DLD1 (cell line): ENCODE measurements around the gene BMERB1.

Experiments
- in situ Hi-C: cut with HindIII; loops from 2 replicates; pipeline ENCODE4 v1.10.0; 2017; ENCODE audit warnings: low sequenced_read_pairs

Gene BMERB1

DNA sequence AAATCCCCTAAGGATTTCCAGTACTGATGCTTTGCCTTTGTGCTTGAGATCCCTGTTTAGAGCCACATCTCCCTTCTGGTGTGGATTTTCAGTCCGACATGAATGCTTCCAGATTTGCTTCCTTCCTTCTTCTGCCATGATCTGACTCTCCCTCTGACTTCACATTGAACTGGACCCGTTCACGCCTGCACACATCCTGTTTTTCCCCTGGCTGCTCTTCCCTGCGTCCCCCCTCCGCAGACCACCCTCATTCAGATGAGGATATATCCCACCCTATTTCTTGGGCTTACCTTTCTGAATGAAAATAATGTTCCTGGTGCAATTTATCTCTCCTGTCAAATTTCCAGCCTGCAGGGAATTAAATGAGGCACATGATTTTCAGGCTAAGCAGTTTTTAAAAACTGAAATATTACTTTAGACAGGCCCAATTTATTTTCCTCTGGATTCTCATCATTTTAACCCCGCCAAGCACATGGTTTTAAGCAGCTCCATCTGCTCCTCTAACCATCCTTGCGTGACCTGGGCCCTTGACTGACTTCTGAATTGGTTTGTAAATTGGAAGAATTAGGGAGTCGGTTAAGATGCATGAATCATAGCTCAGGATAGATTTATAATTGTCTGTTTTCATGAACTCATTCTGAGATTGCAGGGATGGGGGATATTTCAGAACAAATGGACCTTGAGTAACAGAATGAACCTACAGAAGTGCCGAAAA is 59.2 kb downstream of the BMERB1 start:
- in situ Hi-C loops = no loop called here

DNA sequence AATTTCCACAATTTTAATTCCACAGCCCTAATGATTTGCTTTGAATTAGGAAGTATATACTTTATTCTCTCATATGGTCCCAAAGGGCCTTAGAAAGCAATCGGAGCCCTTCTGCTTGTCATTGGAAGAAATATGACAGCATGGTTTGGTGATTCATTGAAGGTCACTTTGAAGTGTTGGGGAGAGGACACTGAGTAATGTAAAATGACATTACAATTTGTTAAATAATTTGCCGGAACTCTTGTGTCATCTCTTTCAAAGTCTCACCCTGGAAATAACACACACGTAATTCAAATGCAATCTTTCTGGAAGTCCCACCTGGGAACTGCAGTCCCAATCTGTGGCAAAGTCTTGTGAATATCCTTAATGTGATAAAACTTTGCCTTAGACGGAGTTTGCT is 59.8 kb downstream of the BMERB1 start:
- in situ Hi-C loops = no loop called here

GRCh38 chr16:15495898-15496297 is 61.5 kb downstream of the BMERB1 start:
- in situ Hi-C loops = no loop called here

GRCh38 chr16:15498427-15499175 is 64.2 kb downstream of the BMERB1 start:
- in situ Hi-C loops = no loop called here

GRCh38 chr16:15502041-15502725 is 67.8 kb downstream of the BMERB1 start:
- in situ Hi-C loops = loop anchor here (10.0 kb wide), 1 partner anchor 73 kb away; no protein-coding TSS in a partner anchor

- in situ Hi-C loops = loop anchor here (10.0 kb wide), 1 partner anchor 68 kb away; no protein-coding TSS in a partner anchor
These were observed 72.1 kb downstream of the BMERB1 start for GRCh38 chr16:15506441-15506840.

DNA sequence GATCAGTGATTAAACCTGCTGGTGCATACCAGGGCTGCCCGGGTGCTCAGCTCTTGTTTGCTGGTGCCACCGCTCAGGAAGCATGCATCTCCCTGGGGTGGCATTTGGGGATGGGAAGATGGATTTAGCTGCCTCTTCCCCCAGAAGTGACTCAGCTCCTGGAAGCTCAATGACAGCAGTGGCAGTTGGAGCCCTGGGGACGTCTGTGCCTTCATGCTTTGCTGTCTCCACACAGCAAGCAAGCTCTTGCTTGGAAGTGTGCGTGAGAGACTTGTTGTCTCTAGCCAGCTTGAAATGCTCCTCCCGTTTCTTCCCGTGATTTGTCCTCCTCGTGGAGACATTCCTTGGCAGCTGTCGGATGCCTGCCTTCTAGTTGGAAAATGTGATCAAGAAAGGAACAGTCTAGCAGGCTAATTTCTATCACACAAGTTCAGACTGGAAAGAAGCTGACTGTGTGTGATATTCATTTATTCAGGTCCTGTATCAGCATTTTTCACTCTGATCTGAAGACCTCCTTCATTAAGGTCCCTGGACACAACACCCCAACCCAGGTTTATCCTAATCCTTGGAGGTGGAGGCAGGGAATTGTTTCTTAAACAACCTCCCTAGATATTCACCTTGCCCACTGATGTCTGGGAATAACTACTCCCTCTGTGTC is 73.0 kb downstream of the BMERB1 start:
- in situ Hi-C loops = loop anchor here (10.0 kb wide), 1 partner anchor 67 kb away; no protein-coding TSS in a partner anchor

- in situ Hi-C loops = loop anchor here (10.0 kb wide), 1 partner anchor 67 kb away; no protein-coding TSS in a partner anchor
These were observed 73.7 kb downstream of the BMERB1 start for GRCh38 chr16:15507959-15508627.

DNA sequence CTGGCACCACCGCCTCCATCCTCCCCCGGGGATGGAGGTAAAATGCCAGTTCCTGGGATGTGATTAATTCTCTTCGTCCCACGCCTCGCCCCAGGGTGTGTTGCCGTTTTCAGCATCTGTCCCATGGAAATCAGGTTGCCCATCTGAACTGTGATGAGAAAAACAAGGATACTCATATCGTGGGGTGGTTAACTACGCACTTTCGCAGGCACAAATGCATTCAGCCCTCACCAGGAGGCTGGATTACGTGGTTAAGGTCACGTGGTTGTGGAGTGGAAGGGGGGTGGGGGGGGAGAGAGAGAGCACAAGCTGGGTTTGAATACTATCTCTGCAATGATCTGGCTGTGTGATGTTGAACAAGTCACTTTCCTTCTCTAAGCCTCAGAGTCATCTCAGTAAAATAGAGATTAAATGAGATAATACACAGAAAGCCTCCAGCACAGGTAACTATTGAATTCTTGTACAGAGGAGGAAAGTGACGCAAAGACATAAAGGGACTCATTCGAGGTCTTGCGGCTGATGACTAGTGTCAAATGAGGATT is 74.7 kb downstream of the BMERB1 start:
- in situ Hi-C loops = loop anchor here (10.0 kb wide), 1 partner anchor 66 kb away; no protein-coding TSS in a partner anchor

GRCh38 chr16:15509593-15510535 is 75.5 kb downstream of the BMERB1 start:
- in situ Hi-C loops = loop anchor here (10.0 kb wide), 1 partner anchor 65 kb away; no protein-coding TSS in a partner anchor

DNA sequence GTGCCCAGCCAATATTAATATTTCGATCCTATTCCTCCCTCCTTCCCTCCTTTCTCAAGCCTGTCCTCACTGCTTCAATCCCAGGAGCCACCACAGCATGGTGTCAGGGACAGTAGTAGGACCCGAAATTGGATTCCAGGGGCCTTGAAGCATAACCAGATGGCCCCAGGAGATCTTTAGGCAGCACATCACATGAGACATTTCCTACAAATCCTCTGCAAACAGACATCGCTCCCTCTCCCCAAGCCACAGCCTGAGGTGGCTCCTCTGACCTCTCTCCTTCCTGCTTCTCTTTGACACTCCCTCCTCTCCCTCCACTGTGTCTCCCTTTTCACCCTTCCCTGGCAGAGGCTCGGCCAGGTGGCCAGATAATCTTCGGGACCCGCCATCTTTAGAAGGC is 76.6 kb downstream of the BMERB1 start:
- in situ Hi-C loops = no loop called here

- in situ Hi-C loops = no loop called here
These were observed 77.5 kb downstream of the BMERB1 start for GRCh38 chr16:15511759-15512487.

- in situ Hi-C loops = no loop called here
These were observed 78.8 kb downstream of the BMERB1 start for GRCh38 chr16:15513156-15513555.

DNA sequence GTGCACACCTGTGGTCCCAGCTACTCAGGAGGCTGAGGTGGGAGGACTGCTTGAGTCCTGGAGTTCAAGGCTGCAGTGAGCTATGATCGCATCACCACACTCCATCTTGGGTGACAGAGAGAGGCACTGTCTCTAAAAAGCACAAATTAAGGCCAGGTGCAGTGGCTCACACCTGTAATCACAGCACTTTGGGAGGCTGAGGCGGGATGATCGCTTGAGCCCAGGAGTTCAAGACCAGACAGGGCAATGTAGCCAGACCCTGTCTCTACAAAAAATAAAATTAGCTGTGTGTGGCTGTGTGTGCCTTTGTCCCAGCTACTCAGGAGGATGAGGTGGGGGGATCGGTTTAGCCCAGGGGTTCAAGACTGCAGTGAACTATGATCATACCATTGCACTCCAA is 81.6 kb downstream of the BMERB1 start:
- in situ Hi-C loops = no loop called here

DNA sequence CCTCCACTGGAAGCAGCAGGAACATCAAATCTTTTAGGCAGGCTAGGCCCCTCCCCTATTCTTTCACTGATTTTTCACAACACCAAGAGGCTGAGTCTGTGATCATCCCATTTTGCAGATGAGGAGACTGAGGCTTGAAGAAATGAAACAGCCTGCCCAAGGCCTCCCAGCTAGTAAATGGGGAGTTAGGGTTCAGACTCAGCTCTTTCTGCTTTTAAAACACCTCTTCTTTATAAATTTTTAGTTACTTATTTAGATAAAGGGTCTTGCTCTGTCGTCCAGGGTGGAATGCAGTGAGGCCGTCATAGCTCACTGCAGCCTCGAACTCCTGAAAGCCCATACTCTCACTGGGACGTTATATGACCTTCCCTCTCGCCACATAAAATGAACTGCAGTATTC is 82.2 kb downstream of the BMERB1 start:
- in situ Hi-C loops = no loop called here

GRCh38 chr16:15517743-15518377 is 83.5 kb downstream of the BMERB1 start:
- in situ Hi-C loops = no loop called here

DNA sequence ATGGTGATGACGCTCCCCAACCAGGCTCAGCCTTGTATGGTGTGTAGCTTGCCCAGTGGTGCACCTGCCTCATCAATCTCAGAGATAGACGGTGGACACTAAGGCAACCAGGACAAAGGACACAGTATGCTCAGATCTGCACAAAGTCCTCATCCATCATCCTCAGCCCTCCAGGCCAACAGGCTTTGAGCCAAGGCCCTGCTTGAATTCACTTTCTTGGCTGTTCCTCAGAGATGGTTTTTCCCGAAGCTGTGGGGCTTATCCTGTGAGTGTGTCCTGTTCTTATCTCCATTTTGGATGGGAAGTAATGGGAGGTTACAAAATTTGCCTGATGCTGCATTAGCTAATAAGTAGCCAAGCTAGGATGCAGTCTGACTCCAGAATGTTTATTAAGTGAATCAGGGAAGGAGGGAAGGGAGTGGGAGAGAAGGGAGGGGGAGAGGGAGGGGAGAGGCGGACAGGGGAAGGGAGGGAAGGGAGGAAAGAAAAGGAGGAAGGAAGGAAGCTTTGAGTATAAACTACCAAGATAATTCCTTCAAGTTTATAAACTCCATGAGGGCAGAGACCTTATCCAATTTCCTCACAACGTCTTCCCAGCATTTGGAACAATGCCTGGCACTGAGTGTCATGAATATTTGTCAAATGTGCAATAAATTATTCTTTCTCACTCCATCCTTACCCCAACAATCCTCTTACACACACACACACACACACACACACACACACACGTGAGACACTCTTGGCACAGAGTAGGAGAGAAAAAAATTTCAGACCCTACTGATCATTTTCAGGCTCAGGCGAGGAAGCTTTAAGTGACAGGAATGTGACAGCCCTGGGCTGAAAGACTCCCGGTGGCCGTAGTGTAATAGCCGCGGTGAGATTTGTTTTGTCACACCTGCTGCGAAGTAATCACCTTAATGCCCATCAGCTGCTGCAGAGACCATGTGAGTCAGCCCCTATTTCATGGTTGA is 84.3 kb downstream of the BMERB1 start:
- in situ Hi-C loops = no loop called here
